Aorta (tissue), 5 donors: ENCODE data around the gene FBXL16. TPM values are rescaled to one million over a fixed set of nuclear protein-coding genes. Genes with fewer than 3 reads are reported as not detected.

Source experiments
- ATAC-seq: fragments of 200-7000 bp; cut with Tn5 transposase; one replicate; pipeline ENCODE4 v1.9.1; 2022; ENCODE audit warnings: moderate library complexity; ENCODE audit not compliant: low FRiP score
- DNase-seq, 2 donors: peaks; one replicate each; pipeline ENCODE4 v3.0.0-alpha.2; 2020
- H3K27ac ChIP-seq, 2 donors: one replicate each; pipeline ENCODE4 v1.5.1; 2013; ENCODE audit warnings: low read length in 2 of 2, mild to moderate bottlenecking in 2 of 2, moderate library complexity in 2 of 2, control low read depth in 1 of 2, inconsistent platforms in 1 of 2, low read depth in 1 of 2
- H3K27me3 ChIP-seq, 2 donors: one replicate each; pipeline ENCODE4 v1.6.1; 2013; ENCODE audit warnings: control low read depth in 1 of 2, low read length in 1 of 2, mild to moderate bottlenecking in 1 of 2, moderate library complexity in 1 of 2; ENCODE audit not compliant: insufficient read depth in 2 of 2, control insufficient read depth in 1 of 2
- H3K36me3 ChIP-seq, 2 donors: one replicate each; pipeline ENCODE4 v1.6.1; 2013; ENCODE audit warnings: control low read depth in 1 of 2, low read length in 1 of 2, mild to moderate bottlenecking in 1 of 2; ENCODE audit not compliant: insufficient read depth in 2 of 2, control insufficient read depth in 1 of 2
- H3K4me1 ChIP-seq, 2 donors: one replicate each; pipeline ENCODE4 v1.6.1; 2013; ENCODE audit warnings: low read length in 2 of 2, control low read depth in 1 of 2, mild to moderate bottlenecking in 1 of 2, moderate library complexity in 1 of 2; ENCODE audit not compliant: insufficient read depth in 2 of 2, control insufficient read depth in 1 of 2
- H3K4me3 ChIP-seq, 2 donors: one replicate each; pipeline ENCODE4 v1.5.1; 2013; ENCODE audit warnings: low read length in 2 of 2, control low read depth in 1 of 2, mild to moderate bottlenecking in 1 of 2
- H3K9me3 ChIP-seq: one replicate; pipeline ENCODE4 v1.6.1; 2013; ENCODE audit warnings: mild to moderate bottlenecking, low read length; ENCODE audit not compliant: control insufficient read depth
- WGBS, 2 donors: extraction: QIAGEN DNeasy Blood & Tissue Kit; methylation state at CpG; one replicate each; pipeline ENCODE4 v1.1.7; 2013; 5-methylcytosine and 5-hydroxymethylcytosine counted together
- intact Hi-C, 2 donors: fragments of 100-400 bp; cut with DNase I; formaldehyde crosslinking; loops; one replicate each; pipeline versions ENCODE4 v1.14.2 to v1.15.0; 2022
- polyA plus RNA-seq, 2 donors: library from polyadenylated mRNA; stranded (reverse); fragments of 200-250 nt; gene quantifications; one replicate each; pipeline ENCODE4 v1.2.3, GENCODE V29; 2013
- total RNA-seq, 2 donors: library from RNA; stranded (reverse); fragmentation: NEBNext Ultra II Directional; extraction: Animal tissue kit (Norgen Biotek cat#: 25700); gene quantifications; one replicate each; pipeline ENCODE4 v1.2.1, GENCODE V29; 2021
- donor health status: healthy with polysubstance abuse.
- donor health status: Bipolar disorder and iron deficiency.
- donor health status: DM: no; HTN: no; CAD: no.
- donor health status: DM: no; HTN: no; CAD: no.
- donor health status: DM: yes; HTN: yes; CAD: no.

The FBXL16 gene
- total and polyA plus RNA-seq, 4 donors: 0.16 to 0.18 TPM; not detected in 2

DNA sequence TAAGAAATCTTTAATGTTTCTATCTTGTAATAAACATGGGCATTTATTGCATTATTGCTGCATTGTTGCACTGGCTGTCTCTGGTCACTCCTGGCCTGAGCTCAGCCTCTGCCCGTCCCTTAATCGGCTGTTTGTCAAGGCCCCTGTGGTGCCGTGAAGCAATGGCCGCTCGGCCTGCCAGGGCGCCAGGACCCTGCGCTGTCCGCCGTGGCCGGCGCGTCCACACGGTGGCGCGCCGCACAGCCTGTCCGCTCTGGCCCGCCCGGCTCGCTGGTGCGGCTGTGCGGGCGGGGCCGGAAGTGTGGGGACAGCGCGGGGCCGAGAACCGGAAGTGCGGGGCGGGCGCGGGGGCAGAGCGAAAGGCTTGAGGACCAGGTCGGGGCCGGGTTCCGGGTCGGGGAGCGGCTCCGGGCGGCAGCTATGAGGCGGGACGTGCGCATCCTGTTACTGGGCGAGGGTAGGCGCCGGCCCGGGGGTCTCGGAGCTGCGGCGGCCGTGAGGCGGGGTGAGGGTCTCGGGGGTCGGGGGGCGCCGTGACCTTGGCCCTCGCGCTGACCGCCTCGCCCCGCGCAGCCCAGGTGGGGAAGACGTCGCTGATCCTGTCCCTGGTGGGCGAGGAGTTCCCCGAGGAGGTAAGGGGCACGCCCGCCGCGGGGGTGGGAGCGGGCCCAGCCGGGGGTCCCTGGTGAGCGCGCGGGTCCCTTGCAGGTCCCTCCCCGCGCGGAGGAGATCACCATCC lies 37.7 kb downstream of the FBXL16 start, which contains the start of gene RHOT2:
TSS of gene RHOT2 (plus strand) at position 353 of the 739 bp plus-strand sequence. CDS start at position 421, 68 bp downstream.
- intact Hi-C loops: loop anchor here in 1 of 2 donors (10.0 kb wide), 1 partner anchor 273 kb away; the partner anchor contains the start of gene NME4
- ATAC-seq (peak; percentile 94), DNase-seq (peak; percentile 96 to 98)
- WGBS, 2 donors: 0% methylated on average over 50 to 78 of the region's 78 CpGs
- Histone ChIP-seq H3K9me3 (no peaks in the 10 kb centered on the region), H3K4me1 (no peaks in the 10 kb centered on the region), H3K27me3 (no peaks in the 10 kb centered on the region), H3K4me3 (peak within 1 kb of the TSS; percentile 11 to 74), H3K36me3 (peaks cover 0 to 12% of the 10 kb centered on the region in 2 donors), H3K27ac (no peak within 1 kb of the TSS)

DNA sequence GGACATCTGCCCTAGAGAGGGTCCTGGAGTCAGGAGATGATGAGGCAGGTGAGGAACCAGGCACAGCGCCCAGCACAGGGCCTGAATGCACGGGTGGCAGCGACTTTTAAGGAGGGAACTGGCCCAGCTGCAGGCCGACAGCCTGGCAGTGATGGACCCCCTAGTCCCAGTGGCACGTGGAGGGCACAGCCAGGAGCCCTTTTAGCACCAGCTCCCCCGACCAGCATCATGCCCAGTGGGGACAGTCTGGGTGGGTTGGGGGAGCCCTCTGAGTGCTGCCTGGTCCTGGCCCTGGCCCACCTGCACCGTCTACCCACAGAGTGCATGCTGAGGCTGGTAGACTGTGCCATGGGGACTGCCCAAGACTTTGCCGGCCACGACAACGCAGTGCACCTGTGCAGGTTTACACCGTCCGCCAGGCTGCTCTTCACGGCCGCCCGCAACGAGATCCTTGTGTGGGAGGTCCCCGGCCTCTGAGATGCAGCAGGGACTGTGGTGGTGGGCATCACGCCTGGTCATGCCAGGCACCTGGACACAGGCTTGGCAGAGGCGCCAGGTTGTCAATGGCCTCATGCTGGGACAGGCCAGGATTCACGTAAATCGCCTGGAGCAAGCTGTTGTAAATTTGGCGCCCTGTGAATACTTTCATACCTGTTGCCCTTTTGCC lies 38.4 kb downstream of the FBXL16 start:
- Histone ChIP-seq H3K27ac (no peak overlapping the region), H3K27me3 (no peaks in the 10 kb centered on the region), H3K4me3 (no peak overlapping the region), H3K4me1 (no peaks in the 10 kb centered on the region), H3K9me3 (no peaks in the 10 kb centered on the region), H3K36me3 (peaks cover 0 to 6% of the 10 kb centered on the region in 2 donors)
- intact Hi-C loops: loop anchor here in 1 of 2 donors (10.0 kb wide), 1 partner anchor 272 kb away; the partner anchor contains the start of gene NME4
- DNase-seq (no peak), ATAC-seq (no peak)
- WGBS, 2 donors: 82% methylated on average over 22 of the region's 22 CpGs

DNA sequence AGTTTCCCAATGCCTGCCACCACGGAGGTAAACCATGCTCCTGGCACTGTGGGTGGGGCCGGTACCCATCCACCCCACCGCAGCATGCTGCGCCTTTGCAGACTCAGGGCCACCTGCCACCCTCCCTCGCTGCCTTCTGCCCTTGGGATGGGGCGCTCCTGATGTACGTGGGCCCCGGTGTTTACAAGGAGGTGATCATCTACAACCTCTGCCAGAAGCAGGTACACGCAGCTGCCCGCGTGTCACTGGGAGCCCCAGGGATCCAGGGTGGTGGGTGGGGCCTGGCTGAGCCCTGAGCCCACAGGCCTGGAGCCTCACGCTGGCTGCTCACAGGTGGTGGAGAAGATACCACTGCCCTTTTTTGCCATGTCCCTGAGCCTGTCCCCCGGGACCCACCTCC lies 39.0 kb downstream of the FBXL16 start:
- Histone ChIP-seq H3K27ac (no peak overlapping the region), H3K4me3 (no peak overlapping the region), H3K36me3 (peaks cover 0 to 2% of the 10 kb centered on the region in 2 donors), H3K4me1 (no peaks in the 10 kb centered on the region), H3K9me3 (no peaks in the 10 kb centered on the region), H3K27me3 (no peaks in the 10 kb centered on the region)
- ATAC-seq: no peak
- intact Hi-C loops: loop anchor here in 1 of 2 donors (10.0 kb wide), 1 partner anchor 272 kb away; the partner anchor contains the start of gene NME4
- WGBS, 2 donors: 90 to 96% methylated on average over 12 to 13 of the region's 13 CpGs
- no peak for DNase-seq

DNA sequence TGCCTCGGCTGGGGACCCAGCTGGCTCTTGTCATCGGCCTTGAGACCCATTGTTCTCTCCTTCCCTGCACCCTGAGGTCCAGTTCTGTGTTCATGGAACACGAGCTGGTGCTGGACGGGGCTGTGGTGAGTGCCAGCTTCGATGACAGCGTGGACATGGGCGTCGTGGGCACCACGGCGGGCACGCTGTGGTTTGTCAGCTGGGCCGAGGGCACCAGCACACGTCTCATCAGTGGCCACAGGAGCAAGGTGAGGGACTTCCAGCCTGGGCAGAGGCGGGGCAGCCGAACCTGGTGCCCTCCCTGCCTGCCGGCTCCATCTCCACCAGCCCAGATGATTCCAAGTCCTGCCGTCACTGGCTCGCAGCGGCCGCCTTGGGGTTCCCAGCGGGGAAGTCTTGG lies 43.0 kb downstream of the FBXL16 start:
- H3K36me3 ChIP-seq: no peaks in the 10 kb centered on the region
- DNase-seq (no peak), ATAC-seq (no peak)
- no peak overlapping the region for H3K27ac ChIP-seq
- H3K9me3 ChIP-seq: no peaks in the 10 kb centered on the region
- 94% methylated on average over 21 of the region's 21 CpGs for WGBS, 2 donors
- no peak overlapping the region for H3K4me3 ChIP-seq
- intact Hi-C loops: loop anchor here in 1 of 2 donors (10.0 kb wide), 1 partner anchor 268 kb away; the partner anchor contains the start of gene NME4
- H3K27me3 ChIP-seq: no peaks in the 10 kb centered on the region
- H3K4me1 ChIP-seq: no peaks in the 10 kb centered on the region

DNA sequence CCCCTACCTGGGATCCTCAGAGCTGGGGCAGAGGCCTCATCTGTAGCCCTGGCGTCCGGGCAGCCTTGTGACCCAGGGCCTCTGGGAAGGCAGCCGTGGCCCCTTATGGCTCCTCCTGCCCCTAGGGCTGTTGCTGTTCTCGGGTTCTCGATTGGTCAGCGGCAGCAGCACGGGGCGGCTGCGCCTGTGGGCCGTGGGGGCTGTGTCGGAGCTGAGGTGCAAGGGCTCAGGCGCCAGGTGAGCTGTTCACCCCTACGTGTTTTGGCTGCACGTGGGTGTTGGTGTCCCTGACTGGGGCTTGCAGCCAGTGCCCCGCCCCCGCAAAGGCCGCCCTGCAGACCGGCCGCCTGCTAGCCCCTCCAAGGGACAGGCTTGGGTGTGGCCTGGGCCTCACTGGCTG lies 43.5 kb downstream of the FBXL16 start:
- Histone ChIP-seq H3K4me1 (no peaks in the 10 kb centered on the region), H3K4me3 (no peak overlapping the region), H3K9me3 (no peaks in the 10 kb centered on the region), H3K36me3 (no peaks in the 10 kb centered on the region), H3K27me3 (no peaks in the 10 kb centered on the region), H3K27ac (no peak overlapping the region)
- 94 to 97% methylated on average over 19 of the region's 19 CpGs for WGBS, 2 donors
- ATAC-seq: no peak
- intact Hi-C loops: loop anchor here in 1 of 2 donors (10.0 kb wide), 1 partner anchor 267 kb away; the partner anchor contains the start of gene NME4
- no peak for DNase-seq

DNA sequence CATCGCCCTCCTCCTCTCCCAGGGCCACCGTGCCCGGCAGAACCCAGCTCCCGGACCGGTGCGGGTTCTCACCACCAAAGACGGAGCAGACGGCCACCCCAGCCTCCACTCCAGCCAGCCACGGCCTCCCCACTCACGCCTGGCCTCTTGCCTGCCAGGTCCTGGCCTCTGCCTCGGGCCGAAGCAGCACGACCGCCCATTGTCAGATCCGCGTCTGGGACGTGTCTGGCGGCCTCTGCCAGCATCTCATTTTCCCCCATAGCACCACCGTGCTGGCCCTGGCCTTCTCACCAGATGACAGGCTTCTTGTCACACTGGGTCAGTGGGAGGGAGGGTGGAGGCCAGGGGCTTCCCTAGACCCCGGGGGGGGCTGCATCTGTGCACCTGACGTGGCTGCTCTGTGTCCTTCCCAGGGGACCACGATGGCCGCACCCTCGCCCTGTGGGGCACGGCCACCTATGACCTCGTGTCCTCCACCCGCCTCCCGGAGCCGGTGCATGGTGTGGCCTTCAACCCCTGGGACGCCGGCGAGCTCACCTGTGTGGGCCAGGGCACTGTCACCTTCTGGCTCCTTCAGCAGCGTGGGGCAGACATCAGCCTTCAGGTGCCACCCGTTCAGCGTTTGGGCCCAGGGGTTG lies 44.3 kb downstream of the FBXL16 start:
- Histone ChIP-seq H3K9me3 (no peaks in the 10 kb centered on the region), H3K4me3 (no peak overlapping the region), H3K4me1 (no peaks in the 10 kb centered on the region), H3K27me3 (no peaks in the 10 kb centered on the region), H3K27ac (no peak overlapping the region), H3K36me3 (no peaks in the 10 kb centered on the region)
- intact Hi-C loops: loop anchor here in 1 of 2 donors (10.0 kb wide), 1 partner anchor 267 kb away; the partner anchor contains the start of gene NME4
- ATAC-seq: no peak
- 68 to 73% methylated on average over 31 to 35 of the region's 35 CpGs for WGBS, 2 donors
- no peak for DNase-seq

DNA sequence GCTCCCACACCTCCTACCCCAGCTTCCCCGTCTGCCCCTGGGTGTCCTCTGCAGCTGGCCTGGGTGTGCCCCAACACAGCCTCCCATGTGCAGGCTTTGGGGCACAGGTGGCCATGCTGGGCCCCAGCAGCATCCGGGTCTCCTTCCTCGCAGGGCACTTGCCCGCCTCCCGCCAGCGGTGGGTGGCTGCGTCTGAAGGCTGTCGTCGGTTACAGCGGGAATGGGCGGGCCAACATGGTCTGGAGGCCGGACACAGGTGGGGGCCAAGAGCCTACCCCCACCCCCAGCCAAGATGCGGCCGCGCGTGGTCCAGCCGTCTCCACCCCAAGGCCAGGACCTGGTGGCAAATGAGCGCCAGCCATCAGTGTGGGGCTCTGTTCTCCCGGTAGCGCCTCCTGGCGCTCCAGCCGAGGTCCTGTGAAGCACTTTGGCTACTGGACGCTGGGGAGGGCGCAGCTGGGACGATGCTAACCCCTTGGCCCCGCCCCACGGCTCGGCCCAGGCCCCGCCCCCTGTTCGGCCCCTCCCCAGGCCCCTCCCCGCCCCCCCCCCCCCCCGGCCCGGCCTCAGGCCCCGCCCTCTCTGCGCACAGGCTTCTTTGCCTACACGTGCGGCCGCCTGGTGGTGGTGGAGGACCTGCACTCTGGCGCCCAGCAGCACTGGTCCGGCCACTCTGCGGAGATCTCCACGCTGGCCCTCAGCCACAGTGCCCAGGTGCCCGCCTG lies 45.0 kb downstream of the FBXL16 start:
- H3K9me3 ChIP-seq: no peaks in the 10 kb centered on the region
- 35 to 50% methylated on average over 25 to 37 of the region's 43 CpGs for WGBS, 2 donors
- DNase-seq (peak; percentile 93 to 95), ATAC-seq (peak; percentile 88)
- no peak overlapping the region for H3K27ac ChIP-seq
- no peak overlapping the region for H3K4me3 ChIP-seq
- intact Hi-C loops: loop anchor here in 1 of 2 donors (10.0 kb wide), 1 partner anchor 266 kb away; the partner anchor contains the start of gene NME4
- H3K4me1 ChIP-seq: no peaks in the 10 kb centered on the region
- H3K27me3 ChIP-seq: no peaks in the 10 kb centered on the region
- H3K36me3 ChIP-seq: no peaks in the 10 kb centered on the region

DNA sequence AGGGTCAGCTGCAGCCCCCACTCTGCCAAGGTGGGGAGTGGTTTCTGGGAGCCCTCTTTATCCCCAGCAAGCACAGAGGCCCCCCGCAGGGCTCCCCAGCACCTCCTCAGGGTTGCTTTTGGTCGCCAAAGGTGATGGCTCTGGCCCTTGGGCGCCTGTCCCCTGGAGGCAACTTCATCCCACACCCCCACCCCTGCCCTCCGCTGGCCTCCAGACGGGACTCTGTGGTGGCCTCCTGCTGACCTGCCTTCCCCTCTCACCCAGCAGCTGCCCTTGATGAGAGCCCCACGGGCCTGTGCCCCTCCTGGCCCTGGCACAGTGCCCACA lies 45.5 kb downstream of the FBXL16 start:
- intact Hi-C loops: loop anchor here in 1 of 2 donors (10.0 kb wide), 1 partner anchor 265 kb away; the partner anchor contains the start of gene NME4
- H3K27me3 ChIP-seq: no peaks in the 10 kb centered on the region
- H3K9me3 ChIP-seq: no peaks in the 10 kb centered on the region
- no peaks in the 10 kb centered on the region for H3K4me1 ChIP-seq
- 70 to 77% methylated on average over 6 of the region's 6 CpGs for WGBS, 2 donors
- no peak overlapping the region for H3K4me3 ChIP-seq
- DNase-seq (no peak), ATAC-seq (no peak)
- no peak overlapping the region for H3K27ac ChIP-seq
- no peaks in the 10 kb centered on the region for H3K36me3 ChIP-seq
